ENCODE measurements around the gene PPP2R2C. TPM values are rescaled to one million over a fixed set of nuclear protein-coding genes. Genes with fewer than 3 reads are reported as not detected.

PPP2R2C gene
- polyA plus RNA-seq, 1 of the 3 experiments (the other 2 are of a cell fraction): 0.21 TPM

GRCh38 chr4:6297266-6297815 is 175.1 kb downstream of the PPP2R2C start:
- H3K9me2 ChIP-seq: no peaks in the 10 kb centered on the region
- no peaks in the 10 kb centered on the region for H3K27me3 ChIP-seq (ENCODE audit: insufficient read depth)
- no peak overlapping the region for H3K9ac ChIP-seq
- H2AFZ ChIP-seq (ENCODE audit: low read depth): no peak overlapping the region
- no peaks in the 10 kb centered on the region for H4K20me1 ChIP-seq (ENCODE audit: insufficient read depth)
- H3K4me2 ChIP-seq: no peak overlapping the region
- no peaks in the 10 kb centered on the region for H3K4me1 ChIP-seq (ENCODE audit: control insufficient read depth in 1 of 2, insufficient read depth in 2 of 2, low read depth in 1 of 2, low read length in 1 of 2)
- no peaks in the 10 kb centered on the region for H3F3A ChIP-seq (replicated peaks; ENCODE audit: insufficient read depth)
- POLR2A ChIA-PET: no interaction called here
- CTCF ChIA-PET: interaction anchor here (1.4 to 2.1 kb wide), 2 partner anchors 11 to 30 kb away, joined by 5 read pairs; no protein-coding TSS in a partner anchor
- no peaks in the 10 kb centered on the region for H3K79me2 ChIP-seq (ENCODE audit: insufficient read depth)
- no peak overlapping the region for H3K27ac ChIP-seq (ENCODE audit: low read depth in 2 of 2, low read length in 1 of 2)
- peaks cover 0 to 15% of the 10 kb centered on the region in 2 experiments for H3K36me3 ChIP-seq (replicated peaks in 1 of 2; ENCODE audit: control insufficient read depth in 1 of 2, insufficient read depth in 2 of 2, low read length in 1 of 2)
- no peak overlapping the region for H3K4me3 ChIP-seq (ENCODE audit: low read depth in 2 of 2, low read length in 1 of 2)
- H3K9me3 ChIP-seq: no peaks in the 10 kb centered on the region
- WGBS (ENCODE audit: low lambda C conversion rate): 88% methylated on average over 15 of the region's 15 CpGs
- TF ChIP-seq EP300 (IDR thresholded peaks at IDR 0.05; ENCODE audit: borderline replicate concordance in 1 of 2, low read depth in 1 of 2, low read length in 1 of 2): no peak
- TF ChIP-seq GABPA (IDR thresholded peaks at IDR 0.05; ENCODE audit: low read depth): no peak
- no peak for TF ChIP-seq NFIC (IDR thresholded peaks at IDR 0.05; ENCODE audit: borderline replicate concordance)
- no peak for TF ChIP-seq IRF3 (IDR thresholded peaks at IDR 0.05; ENCODE audit: low read depth, low read length)
- no peak for TF ChIP-seq FOSL2 (IDR thresholded peaks at IDR 0.05; ENCODE audit: borderline replicate concordance, low read depth)
- no peak for TF ChIP-seq TAF1 (IDR thresholded peaks at IDR 0.05; ENCODE audit: borderline replicate concordance, low read depth, low read length)
- TF ChIP-seq, protein P1, sequence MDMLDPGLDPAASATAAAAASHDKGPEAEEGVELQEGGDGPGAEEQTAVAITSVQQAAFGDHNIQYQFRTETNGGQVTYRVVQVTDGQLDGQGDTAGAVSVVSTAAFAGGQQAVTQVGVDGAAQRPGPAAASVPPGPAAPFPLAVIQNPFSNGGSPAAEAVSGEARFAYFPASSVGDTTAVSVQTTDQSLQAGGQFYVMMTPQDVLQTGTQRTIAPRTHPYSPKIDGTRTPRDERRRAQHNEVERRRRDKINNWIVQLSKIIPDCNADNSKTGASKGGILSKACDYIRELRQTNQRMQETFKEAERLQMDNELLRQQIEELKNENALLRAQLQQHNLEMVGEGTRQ (IDR thresholded peaks at IDR 0.05; ENCODE audit: borderline replicate concordance, low read depth, low read length): no peak
- no peak for TF ChIP-seq GATA2 (CRISPR knock-in tag; IDR thresholded peaks at IDR 0.05)
- no peak for TF ChIP-seq ELF1 (IDR thresholded peaks at IDR 0.05)
- no peak for TF ChIP-seq RAD21 (IDR thresholded peaks at IDR 0.05; ENCODE audit: low read length)
- TF ChIP-seq, protein P2, sequence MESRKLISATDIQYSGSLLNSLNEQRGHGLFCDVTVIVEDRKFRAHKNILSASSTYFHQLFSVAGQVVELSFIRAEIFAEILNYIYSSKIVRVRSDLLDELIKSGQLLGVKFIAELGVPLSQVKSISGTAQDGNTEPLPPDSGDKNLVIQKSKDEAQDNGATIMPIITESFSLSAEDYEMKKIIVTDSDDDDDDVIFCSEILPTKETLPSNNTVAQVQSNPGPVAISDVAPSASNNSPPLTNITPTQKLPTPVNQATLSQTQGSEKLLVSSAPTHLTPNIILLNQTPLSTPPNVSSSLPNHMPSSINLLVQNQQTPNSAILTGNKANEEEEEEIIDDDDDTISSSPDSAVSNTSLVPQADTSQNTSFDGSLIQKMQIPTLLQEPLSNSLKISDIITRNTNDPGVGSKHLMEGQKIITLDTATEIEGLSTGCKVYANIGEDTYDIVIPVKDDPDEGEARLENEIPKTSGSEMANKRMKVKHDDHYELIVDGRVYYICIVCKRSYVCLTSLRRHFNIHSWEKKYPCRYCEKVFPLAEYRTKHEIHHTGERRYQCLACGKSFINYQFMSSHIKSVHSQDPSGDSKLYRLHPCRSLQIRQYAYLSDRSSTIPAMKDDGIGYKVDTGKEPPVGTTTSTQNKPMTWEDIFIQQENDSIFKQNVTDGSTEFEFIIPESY (IDR thresholded peaks at IDR 0.05; ENCODE audit: borderline replicate concordance, low read depth): no peak
- TF ChIP-seq SMC3 (IDR thresholded peaks at IDR 0.05; ENCODE audit: low read depth, low read length): no peak
- TF ChIP-seq TEAD4 (IDR thresholded peaks at IDR 0.05; ENCODE audit: borderline replicate concordance, insufficient read depth): no peak
- TF ChIP-seq MAX (IDR thresholded peaks at IDR 0.05; ENCODE audit: low read depth): no peak
- TF ChIP-seq RFX5 (IDR thresholded peaks at IDR 0.05; ENCODE audit: low read length): no peak
- TF ChIP-seq YY1 (IDR thresholded peaks at IDR 0.05; ENCODE audit: low read depth): no peak
- TF ChIP-seq FOXJ3 (CRISPR knock-in tag; IDR thresholded peaks at IDR 0.05): no peak
- no peak for TF ChIP-seq MEF2A (IDR thresholded peaks at IDR 0.05; ENCODE audit: borderline replicate concordance, low read depth)
- no peak for DNase-seq

Measured in SK-N-SH (cell line).